GM12891 (cell line): ENCODE results near the gene KCNK5.

Source experiments
- DNase-seq: peaks from one replicate; pipeline ENCODE4 v3.0.0; 2011; ENCODE audit warnings: low spot score; ENCODE audit not compliant: insufficient read length
- FAIRE-seq: peaks from 2 replicates; lab custom pipeline; 2011; peaks lifted over from hg19 to GRCh38; lab: Jason Lieb, UNC
- PAX5 ChIP-seq: IDR thresholded peaks from 2 replicates; pipeline ENCODE4 v1.6.1; 2011; ENCODE audit warnings: low read length, moderate library complexity, mild to moderate bottlenecking; ENCODE audit not compliant: insufficient read depth, severe bottlenecking
- POLR2A ChIP-seq: IDR thresholded peaks from 2 replicates; pipeline ENCODE4 v1.6.1; 2011; ENCODE audit warnings: low read depth, low read length, control low read depth
- POLR2AphosphoS5 ChIP-seq: IDR thresholded peaks from 2 replicates; pipeline ENCODE4 v1.6.1; 2011; ENCODE audit warnings: low read depth, low read length, control low read depth
- POU2F2 ChIP-seq: IDR thresholded peaks from 2 replicates; pipeline ENCODE4 v1.6.1; 2011; ENCODE audit warnings: low read depth, mild to moderate bottlenecking, control low read depth, low read length, moderate library complexity
- SPI1 ChIP-seq: IDR thresholded peaks from 2 replicates; pipeline ENCODE4 v1.6.1; 2011; ENCODE audit warnings: low read depth, low read length, control low read depth
- TAF1 ChIP-seq: IDR thresholded peaks from 2 replicates; pipeline ENCODE4 v1.6.1; 2011; ENCODE audit warnings: low read depth, low read length, control low read depth

Gene KCNK5

GRCh38 chr6:39181333-39181732, 47.9 kb downstream of the KCNK5 start:
- FAIRE-seq, result no peak
- no peak for DNase-seq
- TF ChIP-seq TAF1, result no peak
- TF ChIP-seq SPI1, result no peak
- no peak for TF ChIP-seq POU2F2
- no peak for TF ChIP-seq POLR2A
- TF ChIP-seq POLR2AphosphoS5, result no peak
- TF ChIP-seq PAX5, result no peak

DNA sequence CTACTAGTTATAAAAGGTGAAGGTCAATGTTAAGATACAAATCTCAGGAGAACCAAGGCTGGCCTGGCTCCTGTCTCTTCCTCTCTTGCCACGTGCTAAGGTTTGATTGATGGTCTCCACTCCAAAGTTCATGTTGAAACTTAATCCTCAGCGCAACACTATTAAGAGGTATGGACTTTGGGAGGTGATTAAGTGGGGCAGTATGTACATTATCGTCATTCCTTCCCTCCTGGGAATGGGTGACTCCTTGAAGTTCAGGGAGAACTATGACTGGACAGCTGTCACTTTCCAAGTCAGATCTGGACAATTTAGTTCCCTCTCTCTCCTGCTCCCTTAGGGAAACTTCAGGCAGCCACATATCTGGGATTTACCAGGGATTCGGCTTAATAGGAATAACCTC, 50.5 kb downstream of the KCNK5 start:
- no peak for FAIRE-seq
- TF ChIP-seq POU2F2, result no peak
- no peak for TF ChIP-seq POLR2AphosphoS5
- no peak for TF ChIP-seq TAF1
- TF ChIP-seq SPI1, result no peak
- no peak for TF ChIP-seq PAX5
- TF ChIP-seq POLR2A, result no peak
- DNase-seq, result no peak

DNA sequence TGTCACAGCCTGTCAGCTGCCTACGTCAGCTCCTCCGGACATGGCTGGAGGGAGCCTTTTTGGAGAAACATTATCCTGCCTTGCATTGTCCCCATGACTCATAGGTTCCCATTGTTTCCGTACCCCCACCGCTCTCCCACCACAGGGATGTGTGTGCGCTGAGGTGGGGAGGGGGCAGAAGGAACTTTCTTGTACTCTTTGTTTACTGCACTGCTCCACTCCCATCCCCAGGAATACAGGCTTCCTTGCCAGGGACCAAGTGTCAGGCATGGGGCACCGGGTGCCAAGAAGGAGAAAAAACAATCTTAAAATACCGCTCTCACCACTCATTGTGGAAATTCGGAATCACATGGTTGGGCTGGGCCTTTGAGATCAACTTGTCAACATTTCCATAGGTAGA, 51.0 kb downstream of the KCNK5 start:
- no peak for FAIRE-seq
- DNase-seq, result no peak

DNA sequence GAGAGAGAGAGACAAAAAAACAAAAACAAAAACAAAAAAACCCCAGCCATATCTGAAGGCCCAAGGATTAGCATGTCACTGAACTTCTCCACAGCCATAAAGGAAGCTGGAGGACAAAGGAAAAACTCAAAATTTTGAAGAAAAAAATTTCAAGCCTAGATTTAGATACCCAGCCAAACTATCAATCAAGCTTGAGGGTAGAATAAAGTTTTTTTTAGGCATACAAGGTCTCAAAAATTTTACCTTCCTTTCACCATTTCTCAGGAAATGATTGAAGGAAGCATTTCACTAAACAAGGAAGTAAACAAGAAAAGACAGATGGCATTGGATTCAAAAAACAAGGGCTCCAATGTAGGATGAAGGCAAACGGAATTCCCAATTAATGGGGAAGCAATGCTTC, 52.1 kb downstream of the KCNK5 start:
- no peak for FAIRE-seq
- TF ChIP-seq POLR2A (no peak), POU2F2 (no peak), SPI1 (no peak), POLR2AphosphoS5 (no peak), PAX5 (no peak), TAF1 (no peak)
- no peak for DNase-seq

More for the DNA sequence above, 51.0 kb downstream of the KCNK5 start:
- TF ChIP-seq PAX5 (no peak), POLR2A (no peak), POLR2AphosphoS5 (no peak), TAF1 (no peak), POU2F2 (no peak), SPI1 (no peak)

- no peak for TF ChIP-seq POU2F2
- no peak for TF ChIP-seq POLR2A
- TF ChIP-seq SPI1, result no peak
- no peak for TF ChIP-seq PAX5
- TF ChIP-seq POLR2AphosphoS5, result no peak
- TF ChIP-seq TAF1, result no peak
- DNase-seq, result no peak
- FAIRE-seq, result no peak
These were observed 56.0 kb downstream of the KCNK5 start for GRCh38 chr6:39173270-39173669.

DNA sequence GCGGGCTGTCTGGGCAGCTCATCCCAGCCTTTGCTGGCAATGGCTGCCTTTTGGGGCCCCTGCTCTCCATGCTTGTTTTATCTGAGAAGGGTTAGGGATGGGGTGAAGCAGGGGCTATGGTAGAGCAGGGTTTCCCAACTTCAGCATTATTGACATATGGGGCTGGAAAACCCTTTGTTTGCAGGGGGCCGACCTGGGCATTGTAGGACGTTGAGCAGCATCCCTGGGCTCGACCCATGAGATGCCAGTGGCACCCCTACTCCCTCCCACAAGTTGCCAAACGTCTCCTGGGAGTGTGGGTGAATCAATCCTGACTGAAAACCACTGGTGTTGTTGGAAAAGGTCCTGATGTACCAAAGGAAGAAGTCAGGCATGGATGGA, 56.9 kb downstream of the KCNK5 start:
- TF ChIP-seq PAX5 (no peak), POLR2AphosphoS5 (no peak), POLR2A (no peak), TAF1 (no peak), POU2F2 (no peak), SPI1 (no peak)
- FAIRE-seq, result no peak

GRCh38 chr6:39171489-39172376, 57.5 kb downstream of the KCNK5 start:
- TF ChIP-seq TAF1 (no peak), SPI1 (no peak), POU2F2 (no peak), POLR2AphosphoS5 (no peak), PAX5 (no peak), POLR2A (no peak)
- FAIRE-seq (no peak), DNase-seq (no peak)

More for the DNA sequence above, 56.9 kb downstream of the KCNK5 start:
- DNase-seq, result no peak

DNA sequence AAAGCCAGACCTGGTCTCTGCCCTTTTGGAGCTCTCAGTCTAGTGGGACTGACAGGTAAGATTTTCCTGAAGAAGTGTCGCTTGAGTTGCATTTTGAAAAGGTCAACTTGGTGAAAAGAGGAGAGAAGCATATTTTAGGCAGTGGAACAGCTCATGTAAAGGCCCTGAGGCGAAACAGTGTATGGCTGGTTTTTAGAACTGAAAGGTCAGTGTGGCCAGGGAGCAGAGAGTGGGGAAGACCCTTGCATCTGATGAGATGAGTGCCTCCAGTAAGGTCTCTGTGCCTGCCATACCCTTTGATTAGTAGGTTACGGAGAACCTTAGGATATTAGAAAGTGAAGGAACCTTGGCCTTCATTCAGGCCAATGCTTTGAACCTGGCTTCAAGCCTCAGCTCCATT, 58.4 kb downstream of the KCNK5 start:
- TF ChIP-seq PAX5 (no peak), SPI1 (no peak), POLR2AphosphoS5 (no peak), POU2F2 (no peak), POLR2A (no peak), TAF1 (no peak)
- no peak for DNase-seq
- no peak for FAIRE-seq

GRCh38 chr6:39170389-39170788, 58.9 kb downstream of the KCNK5 start:
- DNase-seq, result no peak
- no peak for FAIRE-seq
- TF ChIP-seq POLR2AphosphoS5, result no peak
- no peak for TF ChIP-seq POU2F2
- no peak for TF ChIP-seq POLR2A
- TF ChIP-seq PAX5, result no peak
- TF ChIP-seq TAF1, result no peak
- TF ChIP-seq SPI1, result no peak
